NCI-H524 treated with DMSO at 0.1 percent for 48 hours (cell line): ENCODE data around the gene DLEU7.

Experiments used
- DNase-seq: peaks from one replicate; lab custom pipeline; 2025; lab: John Stamatoyannopoulos, UW

The DLEU7 gene

GRCh38 chr13:50842990-50843256 is 569 bp downstream of the DLEU7 start:
- no peak for DNase-seq

GRCh38 chr13:50842251-50842989 is 1.1 kb downstream of the DLEU7 start:
- no peak for DNase-seq

- no peak for DNase-seq
Measured at GRCh38 chr13:50841786-50842185, 1.7 kb downstream of the DLEU7 start.

- no peak for DNase-seq
Measured at GRCh38 chr13:50840284-50840683, 3.2 kb downstream of the DLEU7 start.

GRCh38 chr13:50839828-50840227 is 3.7 kb downstream of the DLEU7 start:
- no peak for DNase-seq

GRCh38 chr13:50838701-50839100 is 4.8 kb downstream of the DLEU7 start:
- DNase-seq = no peak

GRCh38 chr13:50838031-50838430 is 5.5 kb downstream of the DLEU7 start:
- DNase-seq = no peak

- DNase-seq = no peak
Measured at GRCh38 chr13:50831512-50831911, 12.0 kb downstream of the DLEU7 start.

GRCh38 chr13:50829896-50830295 is 13.6 kb downstream of the DLEU7 start:
- DNase-seq = no peak

- no peak for DNase-seq
Measured at GRCh38 chr13:50829226-50829625, 14.3 kb downstream of the DLEU7 start.

- no peak for DNase-seq
Measured at GRCh38 chr13:50826035-50826434, 17.5 kb downstream of the DLEU7 start.

- DNase-seq = no peak
Measured at GRCh38 chr13:50812242-50812641, 31.2 kb downstream of the DLEU7 start.

GRCh38 chr13:50810998-50811397 is 32.5 kb downstream of the DLEU7 start:
- DNase-seq = no peak

- no peak for DNase-seq
Measured at GRCh38 chr13:50810468-50810867, 33.0 kb downstream of the DLEU7 start.

GRCh38 chr13:50809133-50810090 is 34.1 kb downstream of the DLEU7 start:
- no peak for DNase-seq

GRCh38 chr13:50805805-50806204 is 37.7 kb downstream of the DLEU7 start:
- DNase-seq = no peak

- DNase-seq = no peak
Measured at GRCh38 chr13:50801087-50801931, 42.2 kb downstream of the DLEU7 start.

- DNase-seq = no peak
Measured at GRCh38 chr13:50800091-50800739, 43.3 kb downstream of the DLEU7 start.

GRCh38 chr13:50798923-50799322 is 44.6 kb downstream of the DLEU7 start:
- no peak for DNase-seq

GRCh38 chr13:50797091-50797490 is 46.4 kb downstream of the DLEU7 start:
- no peak for DNase-seq

- no peak for DNase-seq
Measured at GRCh38 chr13:50796463-50796862, 47.0 kb downstream of the DLEU7 start.

- no peak for DNase-seq
Measured at GRCh38 chr13:50794226-50794625, 49.3 kb downstream of the DLEU7 start.
